Smooth muscle cell (in vitro differentiated cells): ENCODE data around the gene PAQR9. TPM values are rescaled to one million over a fixed set of nuclear protein-coding genes. Genes with fewer than 3 reads are reported as not detected.

Experiments used
- DNase-seq: peaks from one replicate; lab custom pipeline; 2025; ENCODE audit not compliant: unreplicated experiment; lab: John Stamatoyannopoulos, UW
- H2AFZ ChIP-seq: fragments of 200-600 bp; sonication (generic); 2 replicates; pipeline ENCODE4 v1.6.0; 2016; ENCODE audit warnings: antibody characterized with exemption, low read depth, mild to moderate bottlenecking
- H3F3A ChIP-seq: fragments of 200-600 bp; sonication (generic); 2 replicates; pipeline ENCODE4 v1.6.0; 2017; ENCODE audit warnings: antibody characterized with exemption, low read depth
- H3K27ac ChIP-seq: fragments of 200-600 bp; sonication (generic); 2 replicates; pipeline ENCODE4 v1.5.1; 2016; ENCODE audit warnings: low read depth, mild to moderate bottlenecking
- H3K27me3 ChIP-seq: fragments of 200-600 bp; sonication (generic); 2 replicates; pipeline ENCODE4 v1.6.1; 2016; ENCODE audit warnings: low read depth, mild to moderate bottlenecking
- H3K36me3 ChIP-seq: fragments of 200-600 bp; sonication (generic); 2 replicates; pipeline ENCODE4 v1.5.1; 2016; ENCODE audit warnings: low read depth
- H3K4me1 ChIP-seq: fragments of 200-600 bp; sonication (generic); 2 replicates; pipeline ENCODE4 v1.5.1; 2016; ENCODE audit warnings: low read depth
- H3K4me2 ChIP-seq: fragments of 200-600 bp; sonication (generic); 2 replicates; pipeline ENCODE4 v1.6.0; 2016; ENCODE audit warnings: mild to moderate bottlenecking
- H3K4me3 ChIP-seq: fragments of 200-600 bp; sonication (generic); 2 replicates; pipeline ENCODE4 v1.5.1; 2016; ENCODE audit warnings: mild to moderate bottlenecking
- H3K79me2 ChIP-seq: fragments of 200-600 bp; sonication (generic); 2 replicates; pipeline ENCODE4 v1.6.0; 2016; ENCODE audit warnings: low read depth, mild to moderate bottlenecking
- H3K9ac ChIP-seq: fragments of 200-600 bp; sonication (generic); 2 replicates; pipeline ENCODE4 v1.6.0; 2016; ENCODE audit warnings: low read depth
- H3K9me3 ChIP-seq: fragments of 200-600 bp; sonication (generic); replicated peaks from 2 replicates; pipeline ENCODE4 v1.5.1; 2016; ENCODE audit warnings: low read depth
- H4K20me1 ChIP-seq: fragments of 200-600 bp; sonication (generic); 2 replicates; pipeline ENCODE4 v1.6.0; 2016; ENCODE audit warnings: low read depth
- WGBS: methylation state at CpG from one replicate; pipeline ENCODE4 v1.1.7; 2016; ENCODE audit warnings: low lambda C conversion rate; 5-methylcytosine and 5-hydroxymethylcytosine counted together
- polyA plus RNA-seq: library from polyadenylated mRNA; unstranded; fragments of >200 nt; fragmentation: Nextera tagmentation; extraction: Ambion mirVana; gene quantifications from 2 replicates; pipeline ENCODE4 v1.2.1, GENCODE V29; 2016
- total RNA-seq: library from RNA; depleted of rRNA; stranded (reverse); fragments of >200 nt; gene quantifications from 2 replicates; pipeline ENCODE4 v1.2.3, GENCODE V29; 2014
- TF ChIP-seq, protein P1 (sequence below): fragments of 200-600 bp; sonication (generic); IDR thresholded peaks from 2 replicates; pipeline ENCODE4 v1.5.1; 2017; ENCODE audit warnings: borderline replicate concordance, mild to moderate bottlenecking, antibody characterized with exemption; ENCODE audit not compliant: insufficient read depth, poor library complexity, severe bottlenecking

PAQR9 gene, protein sequence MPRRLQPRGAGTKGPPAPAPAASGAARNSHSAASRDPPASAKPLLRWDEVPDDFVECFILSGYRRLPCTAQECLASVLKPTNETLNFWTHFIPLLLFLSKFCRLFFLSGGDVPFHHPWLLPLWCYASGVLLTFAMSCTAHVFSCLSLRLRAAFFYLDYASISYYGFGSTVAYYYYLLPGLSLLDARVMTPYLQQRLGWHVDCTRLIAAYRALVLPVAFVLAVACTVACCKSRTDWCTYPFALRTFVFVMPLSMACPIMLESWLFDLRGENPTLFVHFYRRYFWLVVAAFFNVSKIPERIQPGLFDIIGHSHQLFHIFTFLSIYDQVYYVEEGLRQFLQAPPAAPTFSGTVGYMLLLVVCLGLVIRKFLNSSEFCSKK
- total RNA-seq (0.09 and 0.13 TPM in 2 replicates), polyA plus RNA-seq (1.0 TPM in 1 of 2 replicates, not detected in the other)

DNA sequence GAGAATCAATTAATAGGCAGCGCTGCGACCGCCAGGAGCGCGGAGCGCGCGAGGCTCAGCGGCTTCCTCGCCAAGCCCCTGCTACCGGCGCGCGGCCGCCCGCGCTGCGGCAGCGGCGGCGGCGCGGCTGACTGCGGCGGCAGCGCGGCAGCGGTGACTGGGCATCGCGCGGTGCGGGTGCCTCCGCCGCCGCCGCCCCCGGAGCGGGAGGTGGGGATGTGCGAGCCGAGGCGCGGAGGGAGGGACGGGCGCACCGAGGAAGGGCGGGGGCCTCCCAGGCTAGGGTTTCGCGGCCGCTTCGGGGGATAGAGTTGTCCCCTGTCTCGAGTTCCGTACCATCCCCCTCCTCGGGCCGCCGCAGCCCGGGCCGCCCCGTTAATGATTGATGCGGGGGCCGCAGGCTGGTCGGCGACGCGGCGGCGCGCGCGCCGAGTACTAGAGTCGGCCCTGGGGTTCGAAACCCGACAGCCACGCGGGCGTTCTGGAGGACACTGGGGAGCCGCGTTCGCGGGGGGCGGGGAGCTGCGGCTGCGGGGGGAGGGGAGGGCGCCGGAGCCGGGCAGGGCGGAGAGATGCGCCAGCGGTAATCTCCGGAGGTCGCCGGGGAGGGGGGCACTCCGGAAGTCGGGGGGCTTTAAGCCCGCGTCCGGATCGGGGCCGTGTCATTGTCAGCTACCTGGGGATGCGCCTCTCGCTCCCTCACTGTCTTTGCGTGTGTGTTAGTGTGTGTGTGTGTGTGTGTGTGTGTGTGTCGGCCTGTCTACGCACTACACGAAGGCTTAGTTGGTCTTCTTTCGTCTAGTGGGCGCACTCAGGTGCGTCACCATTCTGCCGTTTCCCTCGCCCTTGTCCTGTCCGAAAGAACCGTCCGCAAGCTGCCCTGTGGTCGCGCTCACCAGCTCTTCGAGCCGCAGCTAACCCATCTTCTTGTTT is at the start of gene PAQR9:
Gene PAQR9, minus strand, starts transcription at position 159 of the 933 bp plus-strand sequence. CDS start 338 bp downstream, outside the sequence.
- TF ChIP-seq, protein P1, sequence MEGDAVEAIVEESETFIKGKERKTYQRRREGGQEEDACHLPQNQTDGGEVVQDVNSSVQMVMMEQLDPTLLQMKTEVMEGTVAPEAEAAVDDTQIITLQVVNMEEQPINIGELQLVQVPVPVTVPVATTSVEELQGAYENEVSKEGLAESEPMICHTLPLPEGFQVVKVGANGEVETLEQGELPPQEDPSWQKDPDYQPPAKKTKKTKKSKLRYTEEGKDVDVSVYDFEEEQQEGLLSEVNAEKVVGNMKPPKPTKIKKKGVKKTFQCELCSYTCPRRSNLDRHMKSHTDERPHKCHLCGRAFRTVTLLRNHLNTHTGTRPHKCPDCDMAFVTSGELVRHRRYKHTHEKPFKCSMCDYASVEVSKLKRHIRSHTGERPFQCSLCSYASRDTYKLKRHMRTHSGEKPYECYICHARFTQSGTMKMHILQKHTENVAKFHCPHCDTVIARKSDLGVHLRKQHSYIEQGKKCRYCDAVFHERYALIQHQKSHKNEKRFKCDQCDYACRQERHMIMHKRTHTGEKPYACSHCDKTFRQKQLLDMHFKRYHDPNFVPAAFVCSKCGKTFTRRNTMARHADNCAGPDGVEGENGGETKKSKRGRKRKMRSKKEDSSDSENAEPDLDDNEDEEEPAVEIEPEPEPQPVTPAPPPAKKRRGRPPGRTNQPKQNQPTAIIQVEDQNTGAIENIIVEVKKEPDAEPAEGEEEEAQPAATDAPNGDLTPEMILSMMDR, result no peak
- H2AFZ ChIP-seq, result peak within 1 kb of the TSS; percentile 87
- H3K9ac ChIP-seq, result peak within 1 kb of the TSS; percentile 53
- WGBS, result 3% methylated on average over 82 of the region's 117 CpGs
- no peak for DNase-seq
- H3K4me3 ChIP-seq, result peak within 1 kb of the TSS; percentile 67
- H3K79me2 ChIP-seq, result no peaks in the 10 kb centered on the region
- no peak within 1 kb of the TSS for H3K27ac ChIP-seq
- H3K4me1 ChIP-seq, result no peaks in the 10 kb centered on the region
- peak within 1 kb of the TSS; percentile 93 for H3K4me2 ChIP-seq
- no peaks in the 10 kb centered on the region for H3K36me3 ChIP-seq
- H3K27me3 ChIP-seq, result peaks cover 51% of the 10 kb centered on the region
- H3F3A ChIP-seq, result no peaks in the 10 kb centered on the region
- no peaks in the 10 kb centered on the region for H3K9me3 ChIP-seq
- H4K20me1 ChIP-seq, result no peaks in the 10 kb centered on the region

DNA sequence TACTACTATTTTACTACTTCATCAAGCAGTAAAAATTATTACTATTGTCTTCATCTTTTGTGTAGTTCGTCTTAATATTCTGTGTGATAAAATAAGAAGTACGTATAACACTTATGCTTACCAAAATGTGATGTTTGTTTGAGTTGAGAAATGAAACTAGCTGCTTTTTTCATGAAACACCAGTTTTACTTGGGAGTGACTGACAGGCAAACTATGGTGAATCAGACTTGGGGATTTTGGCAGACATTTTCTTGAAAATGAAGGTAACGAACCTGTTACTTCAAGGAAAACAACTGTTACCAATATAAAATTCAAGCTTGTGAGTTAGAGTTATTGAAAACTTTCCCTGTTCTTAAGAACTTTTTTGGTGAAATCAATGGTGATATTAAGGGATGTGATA is 48.2 kb upstream of the PAQR9 start:
- Histone ChIP-seq H3K4me2 (no peak overlapping the region), H3K36me3 (peaks cover 8% of the 10 kb centered on the region), H4K20me1 (peaks cover 90% of the 10 kb centered on the region), H3K9me3 (no peaks in the 10 kb centered on the region), H3K27me3 (no peaks in the 10 kb centered on the region), H2AFZ (no peak overlapping the region), H3K4me1 (no peaks in the 10 kb centered on the region), H3K4me3 (no peak overlapping the region), H3K9ac (no peak overlapping the region), H3K27ac (no peak overlapping the region), H3F3A (peaks cover 2% of the 10 kb centered on the region), H3K79me2 (peaks cover 79% of the 10 kb centered on the region)
- 97% methylated on average over 3 of the region's 3 CpGs for WGBS
- DNase-seq, result no peak
- TF ChIP-seq, protein P1, result no peak

DNA sequence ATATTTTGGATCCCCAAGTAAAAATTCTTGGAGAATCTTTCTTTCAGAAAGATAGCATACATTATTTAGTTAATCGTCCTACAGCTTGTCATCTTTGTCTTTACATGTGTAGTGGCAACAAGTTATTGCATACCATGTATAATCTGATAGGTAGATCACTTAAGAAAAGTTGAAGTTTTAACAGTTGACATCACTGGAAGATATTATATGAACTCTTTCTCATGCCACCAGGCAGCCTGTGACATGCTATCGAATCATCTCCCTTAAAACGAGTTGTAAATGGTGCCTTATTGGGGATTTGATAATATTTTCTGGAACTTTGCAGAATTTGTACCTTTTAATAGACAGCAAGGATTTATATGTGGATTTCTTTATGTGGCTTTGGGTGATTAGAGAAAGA is 46.5 kb upstream of the PAQR9 start:
- peaks cover 91% of the 10 kb centered on the region for H3K79me2 ChIP-seq
- H3K4me1 ChIP-seq, result no peaks in the 10 kb centered on the region
- H2AFZ ChIP-seq, result no peak overlapping the region
- 79% methylated on average over 3 of the region's 3 CpGs for WGBS
- no peak for DNase-seq
- no peak overlapping the region for H3K4me3 ChIP-seq
- no peak overlapping the region for H3K4me2 ChIP-seq
- H3K36me3 ChIP-seq, result peaks cover 8% of the 10 kb centered on the region
- H3K27ac ChIP-seq, result no peak overlapping the region
- no peaks in the 10 kb centered on the region for H3K9me3 ChIP-seq
- no peak overlapping the region for H3K9ac ChIP-seq
- peaks cover 2% of the 10 kb centered on the region for H3F3A ChIP-seq
- H4K20me1 ChIP-seq, result peaks cover 96% of the 10 kb centered on the region
- H3K27me3 ChIP-seq, result no peaks in the 10 kb centered on the region
- TF ChIP-seq, protein P1, result no peak
